NCI-H446 (cell line): ENCODE data around the gene FSTL5.
"Not testable (repeated sequence)": the region's sequence is repeated elsewhere in the genome, so short reads cannot be mapped to it uniquely, and the experiment has no call there.

Experiments
- DNase-seq, 2 experiments: peaks; one replicate each; lab custom pipeline; 2025; lab: John Stamatoyannopoulos, UW

The FSTL5 gene

DNA sequence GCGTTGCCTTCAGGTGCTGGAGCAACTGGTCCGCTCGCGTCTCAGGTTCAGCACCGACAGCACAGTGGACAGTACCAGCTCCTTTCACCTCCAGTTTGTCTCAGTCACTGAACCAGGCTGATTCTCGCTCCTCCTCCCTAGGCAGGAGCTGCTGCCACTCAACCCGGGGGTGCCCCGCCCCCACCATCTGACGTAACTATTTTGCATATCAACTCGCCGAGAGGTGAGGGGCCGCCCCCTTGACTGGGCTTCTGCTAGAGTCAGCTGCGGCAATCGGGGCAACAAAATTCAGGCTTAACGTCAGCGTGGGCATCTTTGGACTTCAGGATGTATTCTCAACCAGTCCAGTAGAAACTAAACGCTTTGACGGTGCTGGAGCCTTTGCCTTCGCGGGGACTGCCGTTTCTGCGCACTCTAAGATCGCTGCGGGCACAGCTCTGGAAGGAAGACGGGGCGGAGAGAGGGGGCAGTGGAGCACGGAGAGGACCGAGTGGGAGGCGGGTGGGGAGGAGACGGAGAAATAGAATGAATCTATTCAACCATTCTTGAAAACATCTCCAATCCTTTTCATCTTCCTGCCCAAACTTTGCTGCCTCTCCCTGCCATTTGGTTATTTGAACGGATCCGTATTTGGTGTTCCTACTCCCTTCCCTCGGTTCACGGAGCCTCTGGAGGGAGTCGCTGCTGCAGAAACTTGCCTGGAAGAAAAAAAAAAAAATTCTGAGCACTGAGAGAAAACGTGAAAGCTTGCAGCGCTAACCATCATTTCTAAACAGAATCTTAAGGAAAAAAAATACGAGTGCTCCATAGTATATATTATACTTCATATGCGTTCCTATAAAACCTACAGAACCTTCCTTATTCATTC is at the start of gene FSTL5:
TSS of gene FSTL5 (minus strand) at position 109 of the 868 bp plus-strand sequence. CDS start 52,604 bp downstream, outside the sequence.
- DNase-seq = peak in 1 of 2 experiments; percentile 55

DNA sequence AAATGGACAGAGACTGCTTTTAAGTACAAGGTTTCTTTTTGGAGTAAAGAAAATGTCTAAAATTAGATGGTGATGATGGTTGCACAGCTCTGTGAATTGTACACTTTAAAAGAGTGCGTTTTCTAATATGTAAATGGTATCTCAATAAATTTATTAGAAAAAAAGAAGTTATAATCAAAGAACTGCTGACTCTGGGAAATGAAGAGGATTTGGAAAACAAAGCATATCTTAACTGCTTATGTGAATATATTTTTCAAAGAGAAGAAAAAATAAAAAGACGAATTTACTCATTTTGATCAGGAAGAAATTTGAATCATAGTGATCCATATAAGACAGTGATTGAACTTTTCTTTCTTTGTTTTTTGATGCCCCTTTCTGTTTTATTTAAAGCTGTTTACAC is 45.9 kb upstream of the FSTL5 start:
- no peak for DNase-seq

DNA sequence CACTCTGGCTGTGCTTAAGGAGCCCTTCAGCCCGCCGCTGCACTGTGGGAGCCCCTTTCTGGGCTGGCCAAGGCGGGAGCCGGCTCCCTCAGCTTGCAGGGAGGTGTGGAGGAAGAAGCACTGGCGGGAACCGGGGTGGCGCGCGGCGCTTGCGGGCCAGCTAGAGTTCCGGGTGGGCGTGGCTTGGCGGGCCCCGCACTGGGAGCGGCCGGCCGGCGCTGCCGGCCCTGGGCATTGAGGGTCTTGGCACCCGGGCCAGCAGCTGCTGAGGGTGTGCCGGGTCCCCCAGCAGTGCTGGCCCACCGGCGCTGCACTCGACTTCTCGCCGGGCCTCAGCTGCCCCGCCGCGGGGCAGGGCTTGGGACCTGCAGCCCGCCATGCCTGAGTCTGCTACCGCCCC is 39.7 kb upstream of the FSTL5 start:
- DNase-seq = not testable (repeated sequence)

GRCh38 chr4:162201673-162202072 is 37.9 kb upstream of the FSTL5 start:
- no peak for DNase-seq

- no peak for DNase-seq
Observed at GRCh38 chr4:162170509-162170908, 6.7 kb upstream of the FSTL5 start.

GRCh38 chr4:162164906-162165510 is 1.2 kb upstream of the FSTL5 start:
- DNase-seq = no peak

GRCh38 chr4:162162672-162163071 is 1.1 kb downstream of the FSTL5 start:
- DNase-seq = no peak

- DNase-seq = no peak
Observed at GRCh38 chr4:162157241-162157640, 6.6 kb downstream of the FSTL5 start.

DNA sequence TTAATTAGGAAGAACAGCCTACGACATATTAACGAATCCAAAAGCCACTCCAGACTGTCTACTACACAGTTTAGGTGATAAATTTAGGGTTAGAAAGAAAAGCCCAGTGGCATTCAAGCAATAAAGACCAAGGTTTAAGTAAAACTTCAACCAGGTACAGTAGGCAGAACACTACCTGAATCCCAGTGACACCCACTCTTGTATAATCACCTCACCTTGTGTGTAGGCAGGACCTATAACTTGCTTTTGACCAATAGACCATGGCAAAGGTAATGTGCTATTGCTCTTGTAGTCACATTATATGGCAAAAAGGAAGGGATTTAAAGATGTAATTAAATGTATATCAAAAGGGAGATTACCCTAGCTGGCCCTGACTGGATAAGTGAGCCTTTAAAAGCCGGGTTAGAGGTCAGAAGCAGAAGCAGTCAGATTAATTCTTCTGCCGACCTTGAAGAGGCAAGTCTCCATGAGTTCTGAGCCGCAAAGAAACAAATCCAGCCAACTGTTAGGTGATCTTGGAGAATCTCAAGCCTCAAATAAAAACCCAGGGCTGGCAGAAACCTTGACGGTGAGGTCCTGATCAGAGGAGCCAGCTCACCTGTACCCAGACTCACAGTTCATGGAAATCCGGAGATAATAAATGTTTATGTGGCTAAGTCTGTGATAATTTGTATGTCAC is 8.8 kb downstream of the FSTL5 start:
- DNase-seq = no peak

DNA sequence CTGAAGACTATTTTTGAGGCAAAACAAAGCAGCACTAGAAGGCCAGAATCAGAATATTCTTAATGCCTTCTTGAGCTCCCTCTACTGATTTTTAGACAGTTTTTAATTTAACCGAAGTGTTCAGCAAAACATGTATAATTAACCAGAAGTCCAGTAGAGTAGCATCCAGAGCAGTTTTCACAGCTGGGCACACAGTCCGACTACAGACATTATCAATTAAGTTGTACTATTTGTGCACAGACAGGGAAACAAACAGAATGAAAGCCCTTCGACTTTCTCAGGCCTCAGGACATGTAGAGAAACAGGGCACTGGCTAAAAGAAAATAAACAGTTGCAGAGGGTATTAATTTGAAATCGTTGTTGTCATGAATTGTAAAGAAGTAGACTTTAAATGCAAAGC is 11.9 kb downstream of the FSTL5 start:
- no peak for DNase-seq

GRCh38 chr4:162151386-162151785 is 12.4 kb downstream of the FSTL5 start:
- no peak for DNase-seq

- DNase-seq = no peak
Observed at GRCh38 chr4:162149644-162150043, 14.2 kb downstream of the FSTL5 start.

DNA sequence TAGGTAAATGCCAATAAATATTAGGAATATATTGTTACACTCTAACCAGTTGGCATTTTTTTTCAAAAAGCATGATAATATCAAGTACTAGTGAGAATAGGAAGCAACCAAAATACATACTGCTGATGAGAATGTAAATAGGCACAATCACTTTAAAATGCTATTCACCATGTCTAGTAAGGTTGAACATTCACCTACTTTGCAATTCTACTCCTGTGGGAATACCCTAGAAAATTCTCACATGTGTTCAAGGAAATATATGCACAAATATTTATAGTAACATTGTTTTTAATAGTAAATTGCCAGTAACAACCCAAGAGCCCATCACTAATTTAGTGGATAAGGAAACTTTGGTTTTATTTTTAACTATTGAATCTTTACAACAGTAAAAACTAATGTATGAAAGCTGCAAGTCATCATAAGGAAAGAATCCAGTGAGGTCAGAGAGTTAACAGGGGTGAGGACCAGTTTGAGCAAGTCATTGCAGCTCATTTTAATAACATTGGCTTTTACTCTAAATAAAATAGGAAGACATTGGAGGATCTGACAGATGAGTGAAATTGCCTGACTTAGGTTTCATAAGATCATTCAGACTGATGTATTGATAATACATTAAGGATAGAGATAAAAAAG is 23.6 kb downstream of the FSTL5 start:
- DNase-seq = no peak

DNA sequence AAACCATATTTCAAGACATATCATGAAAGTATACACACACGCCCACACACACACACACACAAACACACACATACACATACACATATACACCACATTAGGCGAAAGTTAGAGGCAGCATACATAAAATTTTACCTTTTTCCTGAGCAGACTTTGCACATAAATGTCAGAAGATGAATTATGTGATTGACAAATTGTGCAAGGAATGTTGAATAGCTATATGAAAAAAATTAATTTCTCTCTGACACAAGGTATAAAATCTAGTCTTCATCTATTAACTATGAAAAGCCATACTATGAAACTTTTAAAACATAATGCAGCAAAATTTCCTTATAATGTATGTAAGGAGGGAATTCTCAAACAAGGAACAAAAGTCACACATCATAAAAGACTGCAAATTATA is 24.4 kb downstream of the FSTL5 start:
- DNase-seq = no peak

- DNase-seq = no peak
Observed at GRCh38 chr4:162131256-162131655, 32.5 kb downstream of the FSTL5 start.

GRCh38 chr4:162126729-162127128 is 37.1 kb downstream of the FSTL5 start:
- DNase-seq = no peak

DNA sequence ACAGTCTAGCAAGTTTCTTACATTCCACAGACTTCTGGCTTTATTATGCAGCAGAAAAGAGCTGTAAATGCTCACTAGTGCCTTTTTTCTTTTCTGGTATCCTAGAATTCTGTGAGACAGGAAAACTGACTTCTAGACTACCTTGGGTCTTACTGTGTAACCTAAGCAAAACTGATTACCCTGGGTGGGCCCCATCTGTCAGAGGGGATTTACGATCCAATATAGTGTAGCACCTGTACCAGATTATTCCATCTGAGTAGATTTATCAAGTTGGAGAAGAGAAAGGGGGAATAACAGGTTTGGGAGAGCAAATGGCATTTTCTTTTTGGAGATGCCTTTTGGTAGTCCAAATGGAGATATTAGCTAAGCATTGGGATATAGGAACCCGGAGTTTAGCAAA is 46.7 kb downstream of the FSTL5 start:
- no peak for DNase-seq

DNA sequence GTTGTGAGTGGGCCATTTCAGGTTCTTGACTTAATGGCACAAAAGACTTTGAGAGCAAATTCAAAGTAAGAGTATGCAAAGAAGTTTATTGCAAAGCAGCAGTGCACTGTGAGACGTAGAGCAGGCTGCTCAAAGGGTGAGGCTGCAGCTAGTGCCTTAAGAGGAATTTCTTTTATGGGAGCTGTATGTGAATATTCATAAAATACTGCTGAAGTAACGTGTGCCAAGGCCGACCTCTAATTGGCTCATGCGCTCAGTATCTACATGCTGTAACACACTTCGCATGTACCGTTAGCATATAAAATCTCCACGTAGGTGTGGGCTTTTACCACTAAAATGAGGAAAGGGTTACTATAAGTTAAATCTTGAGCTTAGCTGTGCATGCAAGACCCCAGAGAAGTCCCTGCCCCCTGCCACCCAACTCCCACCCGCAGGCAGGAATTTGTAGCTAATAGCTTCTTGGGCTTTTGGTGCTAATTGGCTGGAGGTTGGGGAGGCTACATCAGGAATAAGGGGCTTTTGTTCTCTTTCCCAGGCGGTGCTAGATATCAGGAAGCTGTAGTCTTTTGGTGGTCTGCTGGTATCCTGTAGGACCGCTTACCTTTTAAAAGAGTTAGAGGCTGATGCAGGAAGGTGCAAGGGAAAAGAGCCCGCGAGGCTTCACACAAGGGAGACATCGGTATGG is 47.6 kb downstream of the FSTL5 start:
- no peak for DNase-seq

DNA sequence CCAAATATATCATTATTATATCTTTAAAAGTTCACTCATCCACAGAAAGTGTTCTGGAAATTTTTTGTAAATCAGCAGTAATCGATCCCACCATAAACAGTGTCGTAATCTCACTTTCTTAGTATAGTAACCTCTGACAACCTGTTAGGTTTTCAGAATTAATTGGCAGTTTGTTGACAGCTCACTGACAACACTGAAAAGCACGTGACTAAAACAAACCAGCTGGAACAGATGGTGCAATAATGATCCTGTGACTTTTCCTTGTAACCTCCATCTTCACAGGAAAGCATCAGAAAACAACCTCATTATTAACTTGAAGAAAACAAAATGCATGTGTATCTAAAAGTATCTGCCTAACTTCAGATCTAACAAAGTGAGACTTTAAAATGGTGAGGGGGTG is 48.5 kb downstream of the FSTL5 start:
- no peak for DNase-seq

DNA sequence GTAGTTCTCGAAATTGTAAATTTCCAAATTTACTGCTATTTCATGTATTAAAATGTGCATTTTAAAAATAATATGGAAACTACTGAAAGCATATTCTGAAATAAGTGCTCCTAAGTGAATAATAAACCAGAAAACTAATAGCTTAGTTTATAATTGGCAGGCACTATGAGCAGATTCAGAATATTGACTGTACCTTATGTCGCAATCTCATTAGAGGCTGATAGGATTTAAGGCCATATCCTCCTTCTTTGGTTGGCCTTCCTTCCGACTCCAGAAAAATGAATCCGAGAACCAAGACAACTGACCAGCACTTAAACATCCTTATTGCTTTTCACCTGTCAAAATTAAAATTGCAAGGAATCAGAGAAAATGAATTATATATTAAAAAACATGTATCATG is 52.7 kb downstream of the FSTL5 start:
- no peak for DNase-seq

- DNase-seq = no peak
Observed at GRCh38 chr4:162104459-162105124, 59.2 kb downstream of the FSTL5 start.
